ENCODE data around the gene SLX4IP.

Gene SLX4IP

DNA sequence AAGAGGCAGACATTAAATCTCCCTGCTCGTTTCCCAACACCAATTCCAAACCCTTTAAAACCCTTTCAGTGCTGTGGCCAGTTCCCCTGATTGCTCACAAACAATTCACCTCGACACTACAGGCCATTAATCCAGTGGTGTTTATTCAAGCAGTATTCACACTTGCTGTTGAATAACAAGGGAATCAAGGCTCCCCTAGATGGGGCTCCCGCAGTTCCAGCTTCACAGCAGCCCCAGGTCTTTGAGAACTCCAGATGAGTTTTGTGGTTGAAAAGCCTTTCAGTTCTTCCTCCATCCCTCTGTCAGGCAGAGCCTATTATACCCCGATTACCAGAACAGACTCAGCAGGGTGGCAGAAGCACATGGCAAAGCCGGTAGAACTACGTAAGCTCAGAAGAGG, 202.5 kb downstream of the SLX4IP start:
- Histone ChIP-seq H3K9me3 (no peaks in the 10 kb centered on the region), H3K27ac (peak overlapping the region; percentile 99), H3K4me1 (peaks cover 4 to 100% (median 66%) of the 10 kb centered on the region in 4 donors), H3K36me3 (peaks cover 33 to 45% (median 34%) of the 10 kb centered on the region in 3 donors), H3K27me3 (no peaks in the 10 kb centered on the region), H3K4me3 (peak overlapping the region; percentile 36 to 43)
- DNase-seq: no peak
- intact Hi-C loops (cut with DNase I; ENCODE audit: low total_unique reads): loop anchor here (5.0 kb wide), 1 partner anchor 40 kb away; no protein-coding TSS in a partner anchor
- TF ChIP-seq, protein P1, sequence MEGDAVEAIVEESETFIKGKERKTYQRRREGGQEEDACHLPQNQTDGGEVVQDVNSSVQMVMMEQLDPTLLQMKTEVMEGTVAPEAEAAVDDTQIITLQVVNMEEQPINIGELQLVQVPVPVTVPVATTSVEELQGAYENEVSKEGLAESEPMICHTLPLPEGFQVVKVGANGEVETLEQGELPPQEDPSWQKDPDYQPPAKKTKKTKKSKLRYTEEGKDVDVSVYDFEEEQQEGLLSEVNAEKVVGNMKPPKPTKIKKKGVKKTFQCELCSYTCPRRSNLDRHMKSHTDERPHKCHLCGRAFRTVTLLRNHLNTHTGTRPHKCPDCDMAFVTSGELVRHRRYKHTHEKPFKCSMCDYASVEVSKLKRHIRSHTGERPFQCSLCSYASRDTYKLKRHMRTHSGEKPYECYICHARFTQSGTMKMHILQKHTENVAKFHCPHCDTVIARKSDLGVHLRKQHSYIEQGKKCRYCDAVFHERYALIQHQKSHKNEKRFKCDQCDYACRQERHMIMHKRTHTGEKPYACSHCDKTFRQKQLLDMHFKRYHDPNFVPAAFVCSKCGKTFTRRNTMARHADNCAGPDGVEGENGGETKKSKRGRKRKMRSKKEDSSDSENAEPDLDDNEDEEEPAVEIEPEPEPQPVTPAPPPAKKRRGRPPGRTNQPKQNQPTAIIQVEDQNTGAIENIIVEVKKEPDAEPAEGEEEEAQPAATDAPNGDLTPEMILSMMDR (IDR thresholded peaks at IDR 0.05): no peak

DNA sequence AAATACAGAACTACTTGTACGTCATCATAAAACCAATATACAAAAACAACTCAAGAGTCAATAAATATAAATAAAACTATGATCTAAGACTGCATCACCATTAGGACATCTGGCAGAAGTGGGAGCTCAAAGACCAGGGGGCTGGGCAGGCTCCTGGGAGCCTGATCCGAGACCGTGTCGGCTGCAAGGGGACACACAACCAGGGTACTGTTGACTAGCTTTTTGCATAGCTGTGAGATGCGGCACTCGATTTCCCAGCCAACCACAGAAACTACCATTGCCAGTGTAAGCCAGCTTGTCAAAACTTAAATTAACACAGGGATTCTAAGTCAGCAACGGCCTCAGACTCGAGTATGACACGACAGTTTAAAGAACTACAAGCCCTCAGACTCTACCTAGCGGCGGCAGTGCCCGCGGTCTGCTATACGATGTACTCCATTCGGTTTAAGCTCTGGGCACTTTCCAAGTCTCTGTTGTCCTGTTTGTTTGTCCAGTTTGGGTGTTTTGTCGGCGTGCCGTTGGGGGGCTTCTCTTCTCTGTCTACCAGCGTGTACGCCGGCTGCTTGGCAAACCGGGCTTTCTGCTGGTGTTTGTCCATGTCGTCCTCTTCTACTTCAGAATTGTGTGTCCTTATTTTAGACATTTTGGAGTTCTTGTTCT, 204.1 kb downstream of the SLX4IP start:
- Histone ChIP-seq H3K27ac (peak overlapping the region; percentile 99), H3K4me3 (peak overlapping the region; percentile 36 to 43), H3K9me3 (no peaks in the 10 kb centered on the region), H3K36me3 (peaks cover 49 to 62% (median 50%) of the 10 kb centered on the region in 3 donors), H3K27me3 (no peaks in the 10 kb centered on the region), H3K4me1 (peaks cover 4 to 100% (median 59%) of the 10 kb centered on the region in 4 donors)
- intact Hi-C loops (cut with DNase I; ENCODE audit: low total_unique reads): loop anchor here (5.0 kb wide), 1 partner anchor 42 kb away; no protein-coding TSS in a partner anchor
- TF ChIP-seq, protein P1 (IDR thresholded peaks at IDR 0.05): no peak
- DNase-seq: peak; percentile 50 to 82

DNA sequence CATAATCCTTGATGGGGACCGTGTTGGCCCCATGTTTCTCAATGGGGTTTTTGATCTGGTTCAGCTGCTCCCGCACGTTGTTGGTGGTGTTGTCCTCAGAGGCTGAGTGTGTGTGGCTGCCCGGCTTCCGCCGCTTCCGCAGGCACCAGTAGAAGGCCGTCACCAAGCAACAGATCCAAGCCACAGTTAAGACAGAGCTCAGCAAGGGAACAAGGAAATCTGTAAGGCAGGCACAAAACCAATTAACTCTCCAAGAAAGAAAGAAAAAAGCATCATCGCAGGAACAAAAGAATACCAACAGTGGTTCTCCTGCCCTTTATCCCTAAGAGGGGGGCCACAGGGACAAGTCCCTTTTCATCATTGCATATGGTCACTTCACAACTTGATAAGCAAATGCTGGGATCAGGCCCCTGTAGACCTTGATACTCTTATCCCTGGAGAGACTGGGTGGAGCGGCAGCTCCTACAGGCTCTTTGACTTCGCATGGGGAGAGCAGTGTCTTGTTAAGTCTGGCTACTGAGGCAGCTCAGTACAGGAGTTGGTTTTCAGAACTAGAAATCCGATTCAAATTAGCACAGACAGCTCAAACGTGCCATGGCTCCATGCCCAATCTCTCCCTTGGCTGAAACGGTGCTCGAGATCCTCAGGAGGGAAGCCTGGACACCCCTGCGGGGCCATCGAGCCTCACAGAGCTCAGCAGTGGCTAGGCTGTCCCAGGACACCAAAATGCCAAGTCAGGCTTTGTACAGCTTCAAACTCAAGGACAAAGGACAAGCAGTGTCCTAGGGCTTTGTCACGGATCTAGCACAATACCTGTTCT, 204.8 kb downstream of the SLX4IP start:
- Histone ChIP-seq H3K27ac (peak overlapping the region; percentile 99), H3K27me3 (no peaks in the 10 kb centered on the region), H3K36me3 (peaks cover 57 to 69% (median 58%) of the 10 kb centered on the region in 3 donors), H3K4me1 (peaks cover 4 to 100% (median 60%) of the 10 kb centered on the region in 4 donors), H3K9me3 (no peaks in the 10 kb centered on the region), H3K4me3 (peak overlapping the region; percentile 36 to 43)
- peak; percentile 82 to 91 for DNase-seq
- intact Hi-C loops (cut with DNase I; ENCODE audit: low total_unique reads): loop anchor here (5.0 kb wide), 1 partner anchor 43 kb away; no protein-coding TSS in a partner anchor
- TF ChIP-seq, protein P1 (IDR thresholded peaks at IDR 0.05): no peak

DNA sequence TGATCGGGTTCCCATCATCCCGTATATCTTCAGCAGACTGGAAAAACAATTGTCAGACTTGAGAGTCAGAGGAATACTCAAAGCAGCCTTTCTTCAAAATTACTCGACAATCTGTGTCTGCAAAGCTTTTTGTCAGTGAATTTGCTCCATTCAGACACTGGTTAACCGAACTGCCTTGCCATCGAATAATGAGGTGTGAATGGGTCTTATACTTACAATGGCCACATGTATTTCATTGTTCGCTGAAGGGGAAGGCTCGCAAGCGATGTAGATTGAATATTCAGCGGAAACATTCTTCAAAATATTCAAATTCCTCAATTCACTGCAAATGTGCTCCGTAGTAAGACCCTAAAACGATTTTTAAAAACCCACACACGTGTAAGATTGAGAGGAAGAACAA, 205.8 kb downstream of the SLX4IP start:
- Histone ChIP-seq H3K27ac (peak overlapping the region; percentile 99), H3K4me1 (peaks cover 0 to 100% (median 61%) of the 10 kb centered on the region in 4 donors), H3K9me3 (no peaks in the 10 kb centered on the region), H3K27me3 (no peaks in the 10 kb centered on the region), H3K36me3 (peaks cover 66 to 79% (median 67%) of the 10 kb centered on the region in 3 donors), H3K4me3 (no peak overlapping the region)
- TF ChIP-seq, protein P1 (IDR thresholded peaks at IDR 0.05): no peak
- intact Hi-C loops (cut with DNase I; ENCODE audit: low total_unique reads): no loop called here
- no peak for DNase-seq

DNA sequence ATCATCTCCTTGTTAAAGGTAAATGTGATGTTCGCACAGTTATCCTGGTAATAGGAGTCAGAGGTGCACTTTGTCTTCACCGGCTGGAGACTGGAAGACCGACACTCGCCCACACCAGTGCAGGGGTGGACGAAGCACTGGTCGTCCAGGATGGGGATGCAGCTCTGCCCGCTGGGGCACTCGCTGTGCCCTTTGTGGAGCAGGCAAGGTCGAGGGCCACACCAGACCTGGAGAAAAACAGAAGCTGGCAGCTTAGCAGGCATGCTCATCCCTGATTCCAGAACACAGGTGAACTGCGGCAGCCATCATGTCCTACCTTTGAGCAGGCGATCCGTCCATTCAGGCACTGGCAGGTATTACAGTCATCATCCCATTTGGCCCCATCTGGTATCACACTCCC, 206.4 kb downstream of the SLX4IP start:
- DNase-seq: no peak
- H3K27me3 ChIP-seq: no peaks in the 10 kb centered on the region
- TF ChIP-seq, protein P1 (IDR thresholded peaks at IDR 0.05): no peak
- H3K36me3 ChIP-seq: peaks cover 72 to 84% (median 73%) of the 10 kb centered on the region in 3 donors
- H3K4me3 ChIP-seq: no peak overlapping the region
- peaks cover 0 to 100% (median 60%) of the 10 kb centered on the region in 4 donors for H3K4me1 ChIP-seq
- H3K27ac ChIP-seq: peak overlapping the region; percentile 99
- no peaks in the 10 kb centered on the region for H3K9me3 ChIP-seq
- intact Hi-C loops (cut with DNase I; ENCODE audit: low total_unique reads): no loop called here
